ENCODE data around the gene MARS1.

DNA sequence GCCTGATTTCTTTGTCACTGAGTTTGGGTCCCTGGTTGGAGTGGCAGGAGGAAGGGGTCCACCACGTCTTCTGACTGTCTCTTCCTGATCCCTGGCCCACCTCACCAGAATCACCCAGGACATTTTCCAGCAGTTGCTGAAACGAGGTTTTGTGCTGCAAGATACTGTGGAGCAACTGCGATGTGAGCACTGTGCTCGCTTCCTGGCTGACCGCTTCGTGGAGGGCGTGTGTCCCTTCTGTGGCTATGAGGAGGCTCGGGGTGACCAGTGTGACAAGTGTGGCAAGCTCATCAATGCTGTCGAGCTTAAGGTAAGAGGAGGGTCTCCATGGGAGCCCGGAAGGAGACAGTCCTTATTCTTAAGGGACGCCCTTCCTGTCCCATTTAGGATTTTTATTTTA, 12.3 kb downstream of the MARS1 start:
- no peak for TF ChIP-seq POLR2AphosphoS5 (IDR thresholded peaks at IDR 0.05; ENCODE audit: insufficient read depth in 1 of 2, low read depth in 1 of 2)
- TF ChIP-seq POLR2A (IDR thresholded peaks at IDR 0.05) = no peak
- TF ChIP-seq CTCF (IDR thresholded peaks at IDR 0.05) = no peak

Data from vagina (tissue), 2 donors.